ENCODE results near the gene RNF225. TPM values are rescaled to one million over a fixed set of nuclear protein-coding genes. Genes with fewer than 3 reads are reported as not detected.

Gene RNF225
- total and polyA plus RNA-seq, 2 of the 13 experiments (the other 11 are each of a cell fraction or from before 2014, with no cell fraction given) = not detected

- TF ChIP-seq PPARG (CRISPR knock-in tag; conservative IDR thresholded peaks at IDR 0.05) (peak; percentile 69), EZH2 (conservative IDR thresholded peaks at IDR 0.05; ENCODE audit: low read depth, low read length) (no peak), ZSCAN25 (CRISPR knock-in tag; IDR thresholded peaks at IDR 0.05) (peak; percentile 98), TRIM22 (IDR thresholded peaks at IDR 0.05) (no peak), UBTF (CRISPR knock-in tag; IDR thresholded peaks at IDR 0.05) (peak; percentile 38), RXRA (CRISPR knock-in tag; IDR thresholded peaks at IDR 0.05) (peak; percentile 96), PHF5A (CRISPR knock-in tag; IDR thresholded peaks at IDR 0.05; ENCODE audit: low read depth, unreplicated experiment) (no peak), TEAD3 (CRISPR knock-in tag; optimal IDR thresholded peaks at IDR 0.05; ENCODE audit: borderline replicate concordance) (peak; percentile 25), E2F2 (CRISPR knock-in tag; IDR thresholded peaks at IDR 0.05; ENCODE audit: borderline replicate concordance) (0 out of 2 replicates have a peak, but pooled peaks have one; percentile 38), ZNF281 (CRISPR knock-in tag; IDR thresholded peaks at IDR 0.05; ENCODE audit: borderline replicate concordance) (peak; percentile 86), ZBTB20 (CRISPR knock-in tag; IDR thresholded peaks at IDR 0.05; ENCODE audit: borderline replicate concordance, low read depth) (no peak), ZNF713 (CRISPR knock-in tag; IDR thresholded peaks at IDR 0.05) (0 out of 2 replicates have a peak, but pooled peaks have one; percentile 30), SP4 (CRISPR knock-in tag; IDR thresholded peaks at IDR 0.05) (0 out of 2 replicates have a peak, but pooled peaks have one; percentile 8), TP53 (CRISPR knock-in tag; conservative IDR thresholded peaks at IDR 0.05) (no peak), ZNF24 (IDR thresholded peaks at IDR 0.05) (no peak), ZNF782 (CRISPR knock-in tag; IDR thresholded peaks at IDR 0.05; ENCODE audit: borderline replicate concordance) (no peak)
Observed at GRCh38 chr19:58352760-58353671, 42.4 kb upstream of the RNF225 start, which contains the start of gene A1BG (continued).
